Mononuclear cell (primary cell): ENCODE measurements around the gene PLEKHH3. TPM values are rescaled to one million over a fixed set of nuclear protein-coding genes. Genes with fewer than 3 reads are reported as not detected.
"Not testable (repeated sequence)": the region's sequence is repeated elsewhere in the genome, so short reads cannot be mapped to it uniquely, and the experiment has no call there.

Experiments used
- H3K27me3 ChIP-seq: 2 replicates; pipeline ENCODE4 v1.6.0; 2011; ENCODE audit warnings: low read length, control low read depth; ENCODE audit not compliant: insufficient read depth
- H3K4me1 ChIP-seq: 2 replicates; pipeline ENCODE4 v1.5.1; 2011; ENCODE audit warnings: mild to moderate bottlenecking, low read length, control low read depth; ENCODE audit not compliant: insufficient read depth
- H3K4me3 ChIP-seq: 2 replicates; pipeline ENCODE4 v1.5.1; 2011; ENCODE audit warnings: mild to moderate bottlenecking, low read length, moderate library complexity
- H3K9me3 ChIP-seq: 2 replicates; pipeline ENCODE4 v1.5.1; 2011; ENCODE audit warnings: low read depth, mild to moderate bottlenecking, control low read depth, low read length
- total RNA-seq: library from RNA; depleted of rRNA; stranded (reverse); fragments of >200 nt; gene quantifications from one replicate; pipeline ENCODE4 v1.2.3, GENCODE V29; 2012

The PLEKHH3 gene
- total RNA-seq, 1 donor, result 0.52 TPM

DNA sequence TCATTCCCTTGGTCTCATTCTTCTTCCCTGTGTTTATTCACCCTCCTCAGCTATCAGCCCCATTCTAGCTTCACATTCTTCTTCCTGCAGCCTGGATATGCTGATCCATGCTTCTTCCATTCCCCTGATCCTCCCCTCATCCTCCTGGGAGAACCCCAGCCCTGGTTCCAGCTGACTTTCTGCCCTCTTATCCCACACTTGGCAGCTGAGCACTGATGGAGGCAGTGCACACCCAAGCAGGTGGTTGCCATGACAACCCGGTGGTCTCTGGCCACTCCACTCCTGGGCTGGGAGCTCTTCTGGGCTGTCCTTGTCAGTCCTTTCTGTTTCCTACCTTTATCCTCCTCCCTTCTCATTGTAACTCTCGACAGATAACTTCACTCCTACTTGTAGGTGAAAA lies 34.5 kb downstream of the PLEKHH3 start:
- Histone ChIP-seq H3K9me3 (no peaks in the 10 kb centered on the region), H3K4me3 (no peak overlapping the region), H3K4me1 (no peaks in the 10 kb centered on the region), H3K27me3 (no peaks in the 10 kb centered on the region)

DNA sequence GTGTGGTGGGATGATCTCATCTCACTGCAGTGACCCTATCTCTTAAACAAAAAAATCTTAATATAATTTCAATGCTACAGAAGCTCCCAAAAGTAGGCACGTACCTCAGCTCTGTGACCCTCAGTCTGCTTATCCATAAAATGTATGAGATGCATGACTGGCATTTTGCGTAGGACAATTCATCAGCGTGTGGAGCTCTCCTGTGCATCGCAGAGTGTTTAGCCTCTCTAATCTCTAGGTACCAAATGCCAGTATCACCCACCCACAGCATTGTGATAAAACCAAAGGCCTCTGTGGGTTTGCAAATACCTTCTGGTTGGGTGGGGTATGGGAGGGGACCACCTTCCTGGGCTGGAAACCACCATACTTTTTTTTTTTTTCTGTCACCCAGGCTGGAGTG lies 36.7 kb downstream of the PLEKHH3 start:
- H3K4me1 ChIP-seq, result no peaks in the 10 kb centered on the region
- H3K4me3 ChIP-seq, result no peak overlapping the region
- H3K9me3 ChIP-seq, result no peaks in the 10 kb centered on the region
- no peaks in the 10 kb centered on the region for H3K27me3 ChIP-seq

GRCh38 chr17:42639525-42640113 lies 37.2 kb downstream of the PLEKHH3 start:
- H3K4me3 ChIP-seq, result no peak overlapping the region
- no peaks in the 10 kb centered on the region for H3K27me3 ChIP-seq
- H3K9me3 ChIP-seq, result no peaks in the 10 kb centered on the region
- no peaks in the 10 kb centered on the region for H3K4me1 ChIP-seq

DNA sequence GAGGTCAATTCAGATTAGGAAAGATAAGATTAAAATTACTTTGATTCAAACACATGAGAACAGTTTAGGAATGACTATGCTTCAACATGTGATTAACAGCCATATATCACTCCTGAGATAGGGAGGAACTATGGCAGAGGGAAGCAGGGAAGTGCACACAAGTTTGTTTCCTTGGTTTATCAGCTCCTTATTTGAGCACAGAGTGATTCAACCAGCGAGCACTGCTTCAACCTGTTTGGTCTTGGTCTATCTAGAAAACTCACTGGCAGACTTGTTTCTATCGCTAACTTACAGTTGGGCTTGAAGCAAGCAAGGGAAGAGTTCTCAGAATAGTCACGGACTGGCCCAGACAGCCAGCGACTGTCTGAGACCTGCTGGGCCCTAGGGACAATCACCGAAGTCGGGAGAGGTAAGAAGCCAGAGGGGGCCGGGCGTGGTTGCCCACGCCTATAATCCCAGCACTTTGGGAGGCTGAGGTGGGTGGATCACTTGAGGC lies 43.8 kb downstream of the PLEKHH3 start:
- no peak overlapping the region for H3K4me3 ChIP-seq

DNA sequence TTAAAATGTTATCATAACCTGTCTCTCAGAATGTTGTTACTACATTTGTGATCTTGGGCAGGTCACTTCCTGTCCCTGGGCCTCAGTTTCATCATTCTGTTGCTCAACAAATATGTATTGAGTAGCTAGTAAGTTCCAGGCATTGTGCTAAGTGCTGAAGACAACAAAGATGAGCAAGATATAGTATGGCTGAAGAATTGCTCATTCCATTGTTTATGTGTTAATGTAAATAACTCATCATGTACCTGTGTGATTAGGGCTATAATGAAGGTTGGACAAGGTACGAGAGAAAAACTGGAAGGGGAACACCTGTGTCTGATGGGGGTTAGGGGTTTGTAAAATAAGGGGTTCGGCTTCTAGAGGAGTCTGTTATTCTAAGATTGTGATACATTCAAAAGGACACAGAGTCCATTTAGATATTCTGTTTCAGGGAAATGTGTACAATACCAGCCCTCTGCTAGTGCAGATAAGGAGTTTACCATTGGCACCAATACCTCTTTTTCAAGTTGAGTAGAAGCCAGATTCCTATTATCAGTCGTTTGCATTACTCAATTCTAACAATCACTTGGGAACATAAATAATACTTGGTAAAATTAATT lies 47.3 kb downstream of the PLEKHH3 start:
- H3K27me3 ChIP-seq, result no peaks in the 10 kb centered on the region
- no peaks in the 10 kb centered on the region for H3K9me3 ChIP-seq
- no peak overlapping the region for H3K4me3 ChIP-seq
- no peaks in the 10 kb centered on the region for H3K4me1 ChIP-seq

More for the DNA sequence above, 43.8 kb downstream of the PLEKHH3 start:
- H3K4me1 ChIP-seq, result no peaks in the 10 kb centered on the region
- H3K27me3 ChIP-seq, result no peaks in the 10 kb centered on the region
- H3K9me3 ChIP-seq, result no peaks in the 10 kb centered on the region

DNA sequence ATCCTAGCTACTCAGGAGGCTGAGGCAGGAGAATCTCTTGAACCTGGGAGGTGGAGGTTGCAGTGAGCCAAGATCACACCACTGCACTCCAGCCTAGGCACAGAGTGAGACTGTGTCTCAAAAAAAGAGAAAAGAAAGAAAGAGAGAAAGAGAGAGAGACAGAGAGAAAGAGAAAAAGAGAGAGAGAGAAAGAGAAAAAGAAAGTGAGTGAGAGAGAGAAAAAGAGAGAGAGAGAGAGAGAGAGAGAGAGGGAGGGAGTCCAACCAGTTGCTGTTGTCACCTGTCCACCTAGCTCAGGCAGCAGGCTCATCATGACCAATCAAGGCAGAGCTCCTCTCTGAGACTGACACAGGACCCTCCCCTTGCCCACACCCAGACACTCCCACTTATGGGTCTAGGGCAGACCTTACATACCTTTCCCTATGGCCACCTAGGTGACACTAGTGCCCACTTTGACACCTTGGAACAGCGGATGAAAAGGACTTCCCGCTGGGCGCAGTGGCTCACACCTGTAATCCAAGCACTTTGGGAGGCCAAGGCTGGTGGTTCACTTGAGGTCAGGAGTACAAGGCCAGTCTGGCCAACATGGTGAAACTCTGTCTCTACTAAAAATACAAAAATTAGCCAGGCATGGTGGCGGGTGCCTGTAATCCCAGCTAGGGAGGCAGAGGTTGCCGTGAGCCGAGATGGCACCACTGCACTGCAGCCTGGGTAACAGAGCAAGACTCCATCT lies 49.6 kb downstream of the PLEKHH3 start:
- H3K27me3 ChIP-seq, H3K4me3 ChIP-seq: not testable (repeated sequence)

DNA sequence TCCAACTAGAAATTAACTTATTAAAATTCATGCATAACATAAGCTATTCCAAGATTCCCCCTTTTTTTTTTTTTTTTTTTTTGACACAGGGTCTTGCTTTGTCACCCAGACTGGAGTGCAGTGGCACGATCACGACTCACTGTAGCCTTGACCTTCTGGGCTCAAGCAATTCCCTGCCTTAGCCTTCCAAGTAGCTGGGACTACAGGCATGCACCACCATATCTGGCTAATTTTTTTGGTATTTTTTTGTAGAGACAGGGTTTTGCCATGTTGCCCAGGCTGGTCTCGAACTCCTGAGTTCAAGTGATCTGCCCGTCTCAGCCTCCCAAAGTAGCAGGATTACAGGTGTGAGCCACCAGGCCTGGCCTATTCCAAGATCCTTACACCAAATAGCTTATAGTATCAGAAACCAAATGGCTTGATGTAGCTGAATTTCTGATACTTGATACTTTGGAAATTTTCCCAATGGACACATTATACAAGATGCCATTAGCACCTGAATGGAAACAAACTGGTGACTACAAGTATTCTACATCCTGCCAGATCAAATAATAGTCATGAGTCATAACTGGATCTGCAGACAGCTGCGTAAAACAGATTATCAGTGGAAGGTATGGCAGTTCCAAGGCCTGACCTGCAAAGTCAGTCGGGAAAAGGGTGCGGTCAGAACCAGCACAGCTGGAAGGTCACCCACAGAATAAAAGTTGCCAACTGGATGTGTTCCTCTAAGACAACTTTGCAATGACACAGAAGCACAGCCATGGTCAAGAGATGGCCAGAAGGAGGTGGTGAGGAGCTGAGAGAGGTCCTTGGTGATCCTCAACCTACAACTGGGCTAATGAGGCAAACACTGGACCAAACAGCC lies 52.8 kb downstream of the PLEKHH3 start:
- Histone ChIP-seq H3K4me3 (no peak overlapping the region), H3K27me3 (no peaks in the 10 kb centered on the region), H3K9me3 (no peaks in the 10 kb centered on the region), H3K4me1 (no peaks in the 10 kb centered on the region)

More for the DNA sequence above, 49.6 kb downstream of the PLEKHH3 start:
- not testable (repeated sequence) for H3K9me3 ChIP-seq, H3K4me1 ChIP-seq

GRCh38 chr17:42623271-42623670 lies 53.5 kb downstream of the PLEKHH3 start:
- Histone ChIP-seq H3K9me3 (no peaks in the 10 kb centered on the region), H3K4me1 (no peaks in the 10 kb centered on the region), H3K27me3 (no peaks in the 10 kb centered on the region), H3K4me3 (no peak overlapping the region)

- H3K9me3 ChIP-seq, H3K4me1 ChIP-seq, H3K27me3 ChIP-seq, H3K4me3 ChIP-seq: not testable (repeated sequence)
Observed at GRCh38 chr17:42621987-42622386, 54.8 kb downstream of the PLEKHH3 start.

DNA sequence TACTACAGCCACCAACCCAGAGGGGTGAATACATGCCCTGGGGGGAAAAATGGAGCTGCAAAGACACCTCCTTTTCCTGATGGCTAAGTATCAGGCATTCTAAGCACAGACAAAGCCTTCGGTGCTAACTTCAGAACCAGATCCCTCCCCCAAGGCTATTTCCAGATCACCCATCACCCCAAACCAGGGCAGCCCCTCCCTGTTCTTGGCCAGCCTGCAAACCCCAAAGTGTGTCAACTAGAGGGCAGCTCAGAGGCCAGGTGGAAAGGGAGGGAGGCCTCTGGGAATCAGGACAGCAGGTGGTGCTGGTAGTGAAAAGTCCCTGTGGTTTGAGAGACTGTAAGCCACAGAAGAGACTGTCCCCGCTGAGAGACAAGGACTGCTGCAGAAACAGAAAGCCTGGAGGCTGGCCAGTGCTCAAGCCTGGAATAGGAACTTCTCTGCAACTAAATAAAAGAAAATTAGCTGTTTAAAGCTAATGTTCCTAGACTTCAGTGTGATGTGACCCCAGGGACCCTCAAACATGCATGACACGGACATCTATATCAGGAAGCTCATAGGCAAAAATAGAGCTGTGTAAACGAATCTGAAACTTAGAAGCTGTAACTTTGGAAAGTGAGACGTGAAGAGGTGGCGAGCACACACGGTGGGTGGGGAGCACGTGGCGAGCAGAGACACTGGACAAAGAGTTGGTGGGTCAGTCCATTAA lies 58.2 kb downstream of the PLEKHH3 start:
- H3K4me1 ChIP-seq, result no peaks in the 10 kb centered on the region
- no peaks in the 10 kb centered on the region for H3K27me3 ChIP-seq
- no peaks in the 10 kb centered on the region for H3K9me3 ChIP-seq
- no peak overlapping the region for H3K4me3 ChIP-seq

DNA sequence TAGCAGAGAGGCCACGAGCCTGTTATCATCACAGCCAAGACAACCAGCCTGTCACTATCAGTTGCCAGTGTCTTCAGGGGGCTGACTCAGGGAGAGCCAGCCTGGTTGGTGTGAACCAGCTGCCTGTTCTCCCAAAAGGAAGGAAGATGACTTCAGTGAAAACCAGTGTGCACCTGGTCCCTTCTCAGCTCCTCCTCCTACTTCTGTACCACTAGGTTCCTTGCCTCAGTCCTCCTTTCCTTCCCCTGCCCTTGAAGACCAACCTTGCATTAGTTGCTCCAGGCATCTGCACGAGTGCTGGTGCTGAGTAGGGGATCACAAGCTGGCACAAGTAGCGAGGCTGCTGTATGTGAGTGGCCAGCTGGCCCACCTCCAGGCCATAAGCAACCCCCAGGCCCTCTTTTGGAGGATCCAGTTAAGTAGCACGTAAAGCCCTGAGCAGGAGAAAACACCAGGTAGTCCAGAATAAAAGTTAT lies 58.8 kb downstream of the PLEKHH3 start:
- H3K4me1 ChIP-seq, result no peaks in the 10 kb centered on the region
- H3K4me3 ChIP-seq, result no peak overlapping the region
- no peaks in the 10 kb centered on the region for H3K9me3 ChIP-seq
- H3K27me3 ChIP-seq, result no peaks in the 10 kb centered on the region

Other genes starting within 250 kb of the PLEKHH3 start
- gene ATP6V0A1, start 218.1 kb downstream of the PLEKHH3 start, total RNA-seq, result 38.4 TPM
- gene NAGLU, start 140.8 kb downstream of the PLEKHH3 start, total RNA-seq, result 7.9 TPM
- 0.31 TPM for gene HSD17B1, start 124.1 kb downstream of the PLEKHH3 start, total RNA-seq
- 10.2 TPM for gene COASY, start 114.8 kb downstream of the PLEKHH3 start, total RNA-seq
- gene MLX, start 109.9 kb downstream of the PLEKHH3 start, total RNA-seq, result 22.0 TPM
- 1.4 TPM for gene PSMC3IP, start 99.3 kb downstream of the PLEKHH3 start, total RNA-seq
- gene RETREG3, start 67.6 kb downstream of the PLEKHH3 start, total RNA-seq, result 34.7 TPM
- gene TUBG1, start 67.3 kb downstream of the PLEKHH3 start, total RNA-seq, result 3.1 TPM
- gene TUBG2, start 17.7 kb downstream of the PLEKHH3 start, total RNA-seq, result 2.2 TPM
- 0.52 TPM for gene CCR10, start 4.8 kb upstream of the PLEKHH3 start, total RNA-seq
- 0.84 TPM for gene CNTNAP1, start 5.5 kb upstream of the PLEKHH3 start, total RNA-seq
- 80.9 TPM for gene EZH1, start 68.0 kb upstream of the PLEKHH3 start, total RNA-seq
- gene RAMP2, start 84.2 kb upstream of the PLEKHH3 start, total RNA-seq, result not detected
- gene VPS25, start 96.5 kb upstream of the PLEKHH3 start, total RNA-seq, result 27.0 TPM
- 0.10 TPM for gene WNK4, start 103.6 kb upstream of the PLEKHH3 start, total RNA-seq
- gene COA3, start 121.7 kb upstream of the PLEKHH3 start, total RNA-seq, result 2.4 TPM
- gene CNTD1, start 121.9 kb upstream of the PLEKHH3 start, total RNA-seq, result not detected
- 86.6 TPM for gene BECN1, start 147.3 kb upstream of the PLEKHH3 start, total RNA-seq
- 56.9 TPM for gene PSME3, start 156.4 kb upstream of the PLEKHH3 start, total RNA-seq
- gene AOC2, start 167.6 kb upstream of the PLEKHH3 start, total RNA-seq, result 1.5 TPM
- gene AOC3, start 174.2 kb upstream of the PLEKHH3 start, total RNA-seq, result 0.21 TPM
- gene G6PC1, start 223.8 kb upstream of the PLEKHH3 start, total RNA-seq, result not detected